Body of pancreas (tissue), 4 donors: Measurements from ENCODE around the gene CLCNKB.
"Not testable (repeated sequence)": the region's sequence is repeated elsewhere in the genome, so short reads cannot be mapped to it uniquely, and the experiment has no call there.

Source experiments
- POLR2A ChIP-seq, 3 donors: fragments of 450-650 bp; IDR thresholded peaks; one replicate each; pipeline ENCODE4 v1.6.1; 2016; ENCODE audit warnings: antibody characterized with exemption in 3 of 3, mild to moderate bottlenecking in 2 of 3
- TF ChIP-seq, protein P1 (sequence below), 7 experiments: fragments of 450-650 bp in 4 of 7; fragments of 200-600 bp in 3 of 7; sonication (generic) in 3 of 7; IDR thresholded peaks; one replicate each; pipeline ENCODE4 v1.5.1; 2016 to 2019; ENCODE audit warnings: antibody characterized with exemption in 7 of 7

DNA sequence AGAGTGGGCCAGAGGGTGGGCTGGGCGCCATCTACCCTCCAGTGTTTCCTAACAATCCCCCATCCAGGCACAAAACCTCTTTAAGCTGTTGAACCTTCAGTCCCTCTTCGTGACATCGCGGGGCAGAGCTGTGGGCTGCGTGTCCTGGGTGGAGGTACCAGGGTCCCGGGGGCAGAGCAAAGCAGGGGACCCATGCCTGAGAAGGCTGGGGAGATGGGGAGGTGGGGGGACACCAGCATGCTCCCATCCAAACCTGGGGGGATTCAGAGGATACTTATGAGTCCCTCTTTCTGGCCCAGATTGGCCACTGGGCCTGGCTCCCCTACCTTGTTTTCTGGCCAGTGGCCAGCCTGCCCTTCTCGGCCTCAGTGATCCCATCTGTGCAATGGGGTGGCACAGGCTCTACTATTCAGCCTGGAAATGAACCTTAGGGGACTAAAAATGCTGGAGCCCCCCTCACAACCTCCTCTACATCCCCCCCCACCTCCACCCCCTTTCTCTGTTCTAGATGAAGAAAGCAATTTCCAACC is 10.4 kb upstream of the CLCNKB start:
- TF ChIP-seq, protein P1, sequence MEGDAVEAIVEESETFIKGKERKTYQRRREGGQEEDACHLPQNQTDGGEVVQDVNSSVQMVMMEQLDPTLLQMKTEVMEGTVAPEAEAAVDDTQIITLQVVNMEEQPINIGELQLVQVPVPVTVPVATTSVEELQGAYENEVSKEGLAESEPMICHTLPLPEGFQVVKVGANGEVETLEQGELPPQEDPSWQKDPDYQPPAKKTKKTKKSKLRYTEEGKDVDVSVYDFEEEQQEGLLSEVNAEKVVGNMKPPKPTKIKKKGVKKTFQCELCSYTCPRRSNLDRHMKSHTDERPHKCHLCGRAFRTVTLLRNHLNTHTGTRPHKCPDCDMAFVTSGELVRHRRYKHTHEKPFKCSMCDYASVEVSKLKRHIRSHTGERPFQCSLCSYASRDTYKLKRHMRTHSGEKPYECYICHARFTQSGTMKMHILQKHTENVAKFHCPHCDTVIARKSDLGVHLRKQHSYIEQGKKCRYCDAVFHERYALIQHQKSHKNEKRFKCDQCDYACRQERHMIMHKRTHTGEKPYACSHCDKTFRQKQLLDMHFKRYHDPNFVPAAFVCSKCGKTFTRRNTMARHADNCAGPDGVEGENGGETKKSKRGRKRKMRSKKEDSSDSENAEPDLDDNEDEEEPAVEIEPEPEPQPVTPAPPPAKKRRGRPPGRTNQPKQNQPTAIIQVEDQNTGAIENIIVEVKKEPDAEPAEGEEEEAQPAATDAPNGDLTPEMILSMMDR (IDR thresholded peaks at IDR 0.05) = not testable (repeated sequence)
- TF ChIP-seq POLR2A (IDR thresholded peaks at IDR 0.05) = not testable (repeated sequence)
